Small intestine (tissue), 7 donors: ENCODE results near the gene HOXD3. TPM values are rescaled to one million over a fixed set of nuclear protein-coding genes. Genes with fewer than 3 reads are reported as not detected.

Experiments
- DNase-seq, 2 donors: peaks; one replicate each; pipeline versions ENCODE4 v3.0.0 to v3.0.0-alpha.2; 2013
- FAIRE-seq: peaks from 2 replicates; lab custom pipeline; 2012; peaks lifted over from hg19 to GRCh38; lab: Jason Lieb, UNC
- H3K27ac ChIP-seq, 3 donors: one replicate each; pipeline ENCODE4 v1.5.1; 2013; ENCODE audit warnings: low read length in 2 of 3, mild to moderate bottlenecking in 2 of 3, control low read depth in 1 of 3, inconsistent platforms in 1 of 3, low read depth in 1 of 3, moderate library complexity in 1 of 3
- H3K27me3 ChIP-seq, 3 donors: one replicate each; pipeline ENCODE4 v1.6.1; 2013; ENCODE audit warnings: low read length in 3 of 3, inconsistent platforms in 1 of 3; ENCODE audit not compliant: control insufficient read depth in 3 of 3, insufficient read depth in 3 of 3
- H3K36me3 ChIP-seq, 3 donors: one replicate each; pipeline ENCODE4 v1.6.1; 2013; ENCODE audit warnings: low read length in 3 of 3, inconsistent platforms in 1 of 3, low read depth in 1 of 3, mild to moderate bottlenecking in 1 of 3, moderate library complexity in 1 of 3; ENCODE audit not compliant: control insufficient read depth in 3 of 3, insufficient read depth in 2 of 3
- H3K4me1 ChIP-seq, 3 donors: one replicate each; pipeline ENCODE4 v1.6.1; 2013; ENCODE audit warnings: low read length in 2 of 3, inconsistent platforms in 1 of 3, low read depth in 1 of 3, mild to moderate bottlenecking in 1 of 3, moderate library complexity in 1 of 3; ENCODE audit not compliant: control insufficient read depth in 3 of 3, insufficient read depth in 2 of 3
- H3K4me3 ChIP-seq, 3 donors: one replicate each; pipeline ENCODE4 v1.5.1; 2013; ENCODE audit warnings: low read length in 3 of 3, control low read depth in 1 of 3, inconsistent platforms in 1 of 3, low read depth in 1 of 3, mild to moderate bottlenecking in 1 of 3, moderate library complexity in 1 of 3
- H3K9me3 ChIP-seq, 2 donors: one replicate each; pipeline ENCODE4 v1.6.1; 2013; ENCODE audit warnings: low read depth in 1 of 2, low read length in 1 of 2; ENCODE audit not compliant: control insufficient read depth in 2 of 2, insufficient read depth in 1 of 2
- WGBS, 3 donors: extraction: QIAGEN DNeasy Blood & Tissue Kit; methylation state at CpG; one replicate each; pipeline ENCODE4 v1.1.7; 2013; 5-methylcytosine and 5-hydroxymethylcytosine counted together
- polyA plus RNA-seq, 4 donors: library from polyadenylated mRNA; stranded (reverse) in 3 of 4; unstranded in 1 of 4; fragments of 200-250 nt in 3 of 4; fragments of 120-200 nt in 1 of 4; gene quantifications; one replicate each; pipeline versions ENCODE4 v1.2.1 to v1.2.3, GENCODE V29; 2013
- donor health status: healthy with polysubstance abuse.
- donor health status: control.
- donor health status: control.
- donor health status: Bipolar disorder and iron deficiency.
- donor health status: healthy.

The HOXD3 gene
- polyA plus RNA-seq, 4 donors, result 0.98 to 5.2 TPM; not detected in 2

GRCh38 chr2:176160986-176161824, 4.1 kb downstream of the HOXD3 start:
- peaks cover 0 to 2% of the 10 kb centered on the region in 2 donors for H3K9me3 ChIP-seq
- WGBS, 3 donors, result 18 to 21% (median 20%) methylated on average over 22 of the region's 22 CpGs
- no peaks in the 10 kb centered on the region for H3K36me3 ChIP-seq
- H3K27me3 ChIP-seq, result peaks cover 5 to 100% (median 63%) of the 10 kb centered on the region in 3 donors
- DNase-seq (no peak), FAIRE-seq (no peak)
- no peak overlapping the region for H3K4me3 ChIP-seq
- no peak overlapping the region for H3K27ac ChIP-seq
- peaks cover 0 to 12% (median 0%) of the 10 kb centered on the region in 3 donors for H3K4me1 ChIP-seq

GRCh38 chr2:176161825-176162626, 4.9 kb downstream of the HOXD3 start:
- peaks cover 0 to 12% (median 0%) of the 10 kb centered on the region in 3 donors for H3K4me1 ChIP-seq
- peaks cover 5 to 98% (median 58%) of the 10 kb centered on the region in 3 donors for H3K27me3 ChIP-seq
- H3K4me3 ChIP-seq, result no peak overlapping the region

GRCh38 chr2:176162911-176163671, 6.0 kb downstream of the HOXD3 start:
- FAIRE-seq (no peak), DNase-seq (peak in 1 of 2 donors; percentile 57)
- H3K27ac ChIP-seq, result no peak overlapping the region
- H3K4me3 ChIP-seq, result no peak overlapping the region
- H3K36me3 ChIP-seq, result no peaks in the 10 kb centered on the region
- H3K27me3 ChIP-seq, result peaks cover 5 to 97% (median 53%) of the 10 kb centered on the region in 3 donors
- peaks cover 0 to 12% (median 0%) of the 10 kb centered on the region in 3 donors for H3K4me1 ChIP-seq
- H3K9me3 ChIP-seq, result peaks cover 0 to 2% of the 10 kb centered on the region in 2 donors
- 8 to 16% (median 12%) methylated on average over 28 to 29 of the region's 29 CpGs for WGBS, 3 donors

More at GRCh38 chr2:176161825-176162626, 4.9 kb downstream of the HOXD3 start:
- Histone ChIP-seq H3K36me3 (no peaks in the 10 kb centered on the region), H3K27ac (no peak overlapping the region), H3K9me3 (peaks cover 0 to 2% of the 10 kb centered on the region in 2 donors)
- WGBS, 3 donors, result 8 to 14% (median 11%) methylated on average over 22 of the region's 22 CpGs
- DNase-seq, result no peak
- FAIRE-seq, result no peak

- peaks cover 0 to 2% of the 10 kb centered on the region in 2 donors for H3K9me3 ChIP-seq
- 6 to 20% (median 14%) methylated on average over 12 of the region's 12 CpGs for WGBS, 3 donors
- no peak for DNase-seq
- H3K36me3 ChIP-seq, result no peaks in the 10 kb centered on the region
- H3K4me3 ChIP-seq, result no peak overlapping the region
- H3K4me1 ChIP-seq, result peaks cover 0 to 12% (median 0%) of the 10 kb centered on the region in 3 donors
- peaks cover 5 to 97% (median 50%) of the 10 kb centered on the region in 3 donors for H3K27me3 ChIP-seq
- no peak for FAIRE-seq
- H3K27ac ChIP-seq, result no peak overlapping the region
These were observed 6.6 kb downstream of the HOXD3 start for GRCh38 chr2:176163672-176164056.

- no peak overlapping the region for H3K4me3 ChIP-seq
- no peak overlapping the region for H3K27ac ChIP-seq
- peaks cover 0 to 2% of the 10 kb centered on the region in 2 donors for H3K9me3 ChIP-seq
- FAIRE-seq, result no peak
- 23 to 26% (median 24%) methylated on average over 13 of the region's 13 CpGs for WGBS, 3 donors
- no peak for DNase-seq
- H3K27me3 ChIP-seq, result peaks cover 5 to 97% (median 53%) of the 10 kb centered on the region in 3 donors
- H3K4me1 ChIP-seq, result peaks cover 0 to 12% (median 0%) of the 10 kb centered on the region in 3 donors
- H3K36me3 ChIP-seq, result no peaks in the 10 kb centered on the region
These were observed 7.1 kb downstream of the HOXD3 start for GRCh38 chr2:176164201-176164600.

- Histone ChIP-seq H3K4me1 (peaks cover 0 to 12% (median 0%) of the 10 kb centered on the region in 3 donors), H3K9me3 (peaks cover 0 to 2% of the 10 kb centered on the region in 2 donors), H3K27ac (no peak overlapping the region), H3K36me3 (no peaks in the 10 kb centered on the region), H3K4me3 (no peak overlapping the region), H3K27me3 (peaks cover 5 to 96% (median 50%) of the 10 kb centered on the region in 3 donors)
- WGBS, 3 donors, result 9 to 14% (median 11%) methylated on average over 50 to 52 of the region's 52 CpGs
- no peak for DNase-seq
- FAIRE-seq, result no peak
These were observed 7.7 kb downstream of the HOXD3 start for GRCh38 chr2:176164611-176165369.

- no peak for DNase-seq
- Histone ChIP-seq H3K9me3 (peaks cover 0 to 2% of the 10 kb centered on the region in 2 donors), H3K27me3 (peaks cover 1 to 95% (median 49%) of the 10 kb centered on the region in 3 donors), H3K27ac (no peak overlapping the region), H3K36me3 (no peaks in the 10 kb centered on the region), H3K4me3 (no peak overlapping the region), H3K4me1 (peaks cover 0 to 6% (median 0%) of the 10 kb centered on the region in 3 donors)
- FAIRE-seq, result no peak
- WGBS, 3 donors, result 9 to 12% (median 9%) methylated on average over 26 of the region's 26 CpGs
These were observed 8.4 kb downstream of the HOXD3 start for GRCh38 chr2:176165370-176166050.
